NCI-H2227 (cell line): ENCODE data around the gene NEK1.
A peak's percentile ranks its signal among the peaks of the same experiment; 100 is the strongest.
"Not testable (repeated sequence)": the region's sequence is repeated elsewhere in the genome, so short reads cannot be mapped to it uniquely, and the experiment has no call there.

Experiments used
- DNase-seq: peaks from one replicate; lab custom pipeline; 2025; ENCODE audit not compliant: unreplicated experiment; lab: John Stamatoyannopoulos, UW

NEK1 gene

GRCh38 chr4:169601016-169601771, 11.2 kb downstream of the NEK1 start:
- no peak for DNase-seq

- no peak for DNase-seq
These were observed 17.7 kb downstream of the NEK1 start for GRCh38 chr4:169594560-169595195.

GRCh38 chr4:169593050-169593560, 19.3 kb downstream of the NEK1 start:
- DNase-seq, result no peak

- DNase-seq, result no peak
These were observed 28.8 kb downstream of the NEK1 start for GRCh38 chr4:169583563-169583962.

- DNase-seq, result no peak
These were observed 29.7 kb downstream of the NEK1 start for GRCh38 chr4:169582706-169583105.

GRCh38 chr4:169582203-169582602, 30.2 kb downstream of the NEK1 start:
- no peak for DNase-seq

GRCh38 chr4:169573889-169574288, 38.5 kb downstream of the NEK1 start:
- no peak for DNase-seq

GRCh38 chr4:169571435-169571834, 40.9 kb downstream of the NEK1 start:
- DNase-seq, result no peak

GRCh38 chr4:169571012-169571411, 41.4 kb downstream of the NEK1 start:
- DNase-seq, result not testable (repeated sequence)

GRCh38 chr4:169570266-169570665, 42.1 kb downstream of the NEK1 start:
- DNase-seq, result not testable (repeated sequence)

GRCh38 chr4:169569188-169569587, 43.2 kb downstream of the NEK1 start:
- not testable (repeated sequence) for DNase-seq

- DNase-seq, result no peak
These were observed 44.5 kb downstream of the NEK1 start for GRCh38 chr4:169567916-169568315.

GRCh38 chr4:169566021-169566818, 46.2 kb downstream of the NEK1 start:
- DNase-seq, result peak; percentile 47

- DNase-seq, result no peak
These were observed 46.8 kb downstream of the NEK1 start for GRCh38 chr4:169565606-169566005.

GRCh38 chr4:169557061-169557636, 55.2 kb downstream of the NEK1 start:
- no peak for DNase-seq

GRCh38 chr4:169546548-169546947, 65.8 kb downstream of the NEK1 start:
- DNase-seq, result not testable (repeated sequence)

- no peak for DNase-seq
These were observed 71.6 kb downstream of the NEK1 start for GRCh38 chr4:169540774-169541173.

- DNase-seq, result no peak
These were observed 82.3 kb downstream of the NEK1 start for GRCh38 chr4:169530048-169530447.

- no peak for DNase-seq
These were observed 88.6 kb downstream of the NEK1 start for GRCh38 chr4:169523796-169524195.

GRCh38 chr4:169510617-169511016, 101.8 kb downstream of the NEK1 start:
- DNase-seq, result no peak

GRCh38 chr4:169506903-169507302, 105.5 kb downstream of the NEK1 start:
- no peak for DNase-seq
